Mucosa of rectum (tissue), 2 donors: ENCODE measurements around the gene MST1.
A peak's percentile ranks its signal among the peaks of the same experiment; 100 is the strongest.

Source experiments
- H3K27ac ChIP-seq, 2 donors: one replicate each; pipeline ENCODE4 v1.7.0; 2013; ENCODE audit warnings: inconsistent platforms in 2 of 2, low read depth in 2 of 2, low read length in 2 of 2
- H3K27me3 ChIP-seq, 2 donors: one replicate each; pipeline ENCODE4 v1.7.0; 2013; ENCODE audit warnings: low read length in 2 of 2; ENCODE audit not compliant: control insufficient read depth in 2 of 2, insufficient read depth in 2 of 2
- H3K36me3 ChIP-seq, 2 donors: one replicate each; pipeline ENCODE4 v1.7.0; 2013; ENCODE audit warnings: low read length in 2 of 2; ENCODE audit not compliant: control insufficient read depth in 2 of 2, insufficient read depth in 2 of 2
- H3K4me1 ChIP-seq, 2 donors: one replicate each; pipeline ENCODE4 v1.7.0; 2013; ENCODE audit warnings: low read length in 2 of 2, mild to moderate bottlenecking in 1 of 2; ENCODE audit not compliant: control insufficient read depth in 2 of 2, insufficient read depth in 2 of 2
- H3K4me3 ChIP-seq, 2 donors: one replicate each; pipeline ENCODE4 v1.7.0; 2013; ENCODE audit warnings: low read length in 2 of 2
- H3K9ac ChIP-seq, 2 donors: one replicate each; pipeline ENCODE4 v1.7.0; 2013; ENCODE audit warnings: low read length in 2 of 2, low read depth in 1 of 2, mild to moderate bottlenecking in 1 of 2
- H3K9me3 ChIP-seq, 2 donors: one replicate each; pipeline ENCODE4 v1.7.0; 2013; ENCODE audit warnings: low read length in 2 of 2; ENCODE audit not compliant: control insufficient read depth in 2 of 2
- donor health status: healthy.
- donor health status: Normal muscosa, but diverticular disease.

The MST1 gene

GRCh38 chr3:49717959-49718857 lies 28.9 kb upstream of the MST1 start:
- Histone ChIP-seq H3K27ac (no peak overlapping the region), H3K9ac (peak overlapping the region in 1 of 2 donors; percentile 56), H3K36me3 (peaks cover 23 to 25% of the 10 kb centered on the region in 2 donors), H3K4me1 (peaks cover 24 to 26% of the 10 kb centered on the region in 2 donors), H3K4me3 (peak overlapping the region; percentile 87 to 89), H3K27me3 (no peaks in the 10 kb centered on the region), H3K9me3 (no peaks in the 10 kb centered on the region)

- no peak overlapping the region for H3K27ac ChIP-seq
Observed at GRCh38 chr3:49717211-49717958, 28.1 kb upstream of the MST1 start.

GRCh38 chr3:49716691-49717210 lies 27.5 kb upstream of the MST1 start:
- H3K4me3 ChIP-seq, result no peak overlapping the region
- no peaks in the 10 kb centered on the region for H3K9me3 ChIP-seq
- H3K36me3 ChIP-seq, result peaks cover 20 to 22% of the 10 kb centered on the region in 2 donors
- no peak overlapping the region for H3K27ac ChIP-seq
- H3K9ac ChIP-seq, result no peak overlapping the region
- H3K27me3 ChIP-seq, result no peaks in the 10 kb centered on the region
- peaks cover 12 to 13% of the 10 kb centered on the region in 2 donors for H3K4me1 ChIP-seq

More at GRCh38 chr3:49717211-49717958, 28.1 kb upstream of the MST1 start:
- Histone ChIP-seq H3K27me3 (no peaks in the 10 kb centered on the region), H3K4me3 (no peak overlapping the region), H3K9ac (no peak overlapping the region), H3K9me3 (no peaks in the 10 kb centered on the region), H3K36me3 (peaks cover 23 to 24% of the 10 kb centered on the region in 2 donors), H3K4me1 (peaks cover 16 to 18% of the 10 kb centered on the region in 2 donors)

- Histone ChIP-seq H3K4me1 (peaks cover 12 to 13% of the 10 kb centered on the region in 2 donors), H3K4me3 (no peak overlapping the region), H3K9me3 (no peaks in the 10 kb centered on the region), H3K9ac (no peak overlapping the region), H3K27ac (no peak overlapping the region), H3K27me3 (no peaks in the 10 kb centered on the region), H3K36me3 (peaks cover 15 to 16% of the 10 kb centered on the region in 2 donors)
Observed at GRCh38 chr3:49716169-49716568, 26.9 kb upstream of the MST1 start.

GRCh38 chr3:49715611-49716121 lies 26.4 kb upstream of the MST1 start:
- Histone ChIP-seq H3K27me3 (no peaks in the 10 kb centered on the region), H3K4me3 (no peak overlapping the region), H3K27ac (no peak overlapping the region), H3K9ac (no peak overlapping the region), H3K9me3 (no peaks in the 10 kb centered on the region), H3K4me1 (peaks cover 10 to 13% of the 10 kb centered on the region in 2 donors), H3K36me3 (peaks cover 10 to 11% of the 10 kb centered on the region in 2 donors)

- H3K27ac ChIP-seq, result no peak overlapping the region
- no peaks in the 10 kb centered on the region for H3K9me3 ChIP-seq
- peaks cover 9 to 10% of the 10 kb centered on the region in 2 donors for H3K36me3 ChIP-seq
- no peak overlapping the region for H3K4me3 ChIP-seq
- no peak overlapping the region for H3K9ac ChIP-seq
- H3K27me3 ChIP-seq, result no peaks in the 10 kb centered on the region
- H3K4me1 ChIP-seq, result peaks cover 10 to 13% of the 10 kb centered on the region in 2 donors
Observed at GRCh38 chr3:49714728-49715550, 25.7 kb upstream of the MST1 start.

GRCh38 chr3:49713336-49714105 lies 24.2 kb upstream of the MST1 start:
- Histone ChIP-seq H3K9me3 (no peaks in the 10 kb centered on the region), H3K36me3 (peaks cover 9 to 10% of the 10 kb centered on the region in 2 donors), H3K27me3 (no peaks in the 10 kb centered on the region), H3K4me3 (no peak overlapping the region), H3K27ac (no peak overlapping the region), H3K9ac (no peak overlapping the region), H3K4me1 (peaks cover 1 to 3% of the 10 kb centered on the region in 2 donors)

- H3K27me3 ChIP-seq, result no peaks in the 10 kb centered on the region
- peaks cover 9 to 10% of the 10 kb centered on the region in 2 donors for H3K36me3 ChIP-seq
- H3K27ac ChIP-seq, result no peak overlapping the region
- H3K4me1 ChIP-seq, result no peaks in the 10 kb centered on the region
- no peaks in the 10 kb centered on the region for H3K9me3 ChIP-seq
- H3K4me3 ChIP-seq, result no peak overlapping the region
- H3K9ac ChIP-seq, result no peak overlapping the region
Observed at GRCh38 chr3:49712631-49713317, 23.5 kb upstream of the MST1 start.
